Measurements from ENCODE around the gene SPG11.
A peak's percentile ranks its signal among the peaks of the same experiment; 100 is the strongest.
"Not testable (repeated sequence)": the region's sequence is repeated elsewhere in the genome, so short reads cannot be mapped to it uniquely, and the experiment has no call there.

SPG11 gene

GRCh38 chr15:44554934-44555723, 108.3 kb downstream of the SPG11 start:
- no peaks in the 10 kb centered on the region for H3K27me3 ChIP-seq (ENCODE audit: control insufficient read depth, insufficient read depth, low read length)
- no peaks in the 10 kb centered on the region for H3K4me1 ChIP-seq (ENCODE audit: control insufficient read depth, insufficient read depth, low read length)
- H3K36me3 ChIP-seq (ENCODE audit: control insufficient read depth, insufficient read depth, low read length), result peaks cover 88% of the 10 kb centered on the region
- no peak overlapping the region for H3K9ac ChIP-seq (ENCODE audit: low read depth, low read length)
- H3K4me3 ChIP-seq (ENCODE audit: low read depth, low read length), result no peak overlapping the region
- no peak overlapping the region for H3K27ac ChIP-seq (ENCODE audit: low read depth, low read length)
- no peaks in the 10 kb centered on the region for H3K9me3 ChIP-seq (ENCODE audit: control insufficient read depth, insufficient read depth, low read length)

DNA sequence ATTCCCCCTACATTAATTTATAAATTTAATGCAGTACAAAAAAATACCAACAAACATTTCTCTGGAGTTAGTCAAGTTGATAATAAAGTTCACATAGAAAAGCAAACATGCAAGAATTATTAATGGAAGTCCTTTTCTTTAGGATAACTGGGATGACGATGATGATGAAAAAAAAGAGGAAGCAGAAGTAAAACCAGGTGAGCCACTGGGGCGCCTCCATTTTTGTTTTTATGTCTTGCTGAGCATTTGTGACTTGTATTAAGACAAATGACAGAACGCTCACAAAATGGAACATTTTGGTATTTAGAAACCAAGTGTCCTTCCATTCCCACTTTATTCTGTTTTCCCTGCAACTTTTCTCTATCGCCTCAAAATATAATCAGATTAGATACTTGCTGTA, 112.7 kb downstream of the SPG11 start:
- Histone ChIP-seq H3K4me3 (ENCODE audit: low read depth, low read length) (no peak overlapping the region), H3K27me3 (ENCODE audit: control insufficient read depth, insufficient read depth, low read length) (no peaks in the 10 kb centered on the region), H3K36me3 (ENCODE audit: control insufficient read depth, insufficient read depth, low read length) (peaks cover 59% of the 10 kb centered on the region), H3K9me3 (ENCODE audit: control insufficient read depth, insufficient read depth, low read length) (no peaks in the 10 kb centered on the region), H3K4me1 (ENCODE audit: control insufficient read depth, insufficient read depth, low read length) (peaks cover 4% of the 10 kb centered on the region; the same call in 1 of the 2 replicates), H3K27ac (ENCODE audit: low read depth, low read length) (no peak overlapping the region), H3K9ac (ENCODE audit: low read depth, low read length) (no peak overlapping the region)

- H3K27ac ChIP-seq (ENCODE audit: low read depth, low read length), result no peak overlapping the region
- H3K9ac ChIP-seq (ENCODE audit: low read depth, low read length), result no peak overlapping the region
- peaks cover 55% of the 10 kb centered on the region for H3K36me3 ChIP-seq (ENCODE audit: control insufficient read depth, insufficient read depth, low read length)
- no peaks in the 10 kb centered on the region for H3K27me3 ChIP-seq (ENCODE audit: control insufficient read depth, insufficient read depth, low read length)
- H3K4me3 ChIP-seq (ENCODE audit: low read depth, low read length), result no peak overlapping the region
- peaks cover 8% of the 10 kb centered on the region; the same call in 1 of the 2 replicates for H3K4me1 ChIP-seq (ENCODE audit: control insufficient read depth, insufficient read depth, low read length)
- no peaks in the 10 kb centered on the region for H3K9me3 ChIP-seq (ENCODE audit: control insufficient read depth, insufficient read depth, low read length)
Measured at GRCh38 chr15:44550256-44550655, 113.2 kb downstream of the SPG11 start.

- not testable (repeated sequence) for H3K9me3 ChIP-seq (ENCODE audit: control insufficient read depth, insufficient read depth, low read length); H3K4me3 ChIP-seq (ENCODE audit: low read depth, low read length); H3K4me1 ChIP-seq (ENCODE audit: control insufficient read depth, insufficient read depth, low read length); H3K9ac ChIP-seq (ENCODE audit: low read depth, low read length); H3K27ac ChIP-seq (ENCODE audit: low read depth, low read length); H3K27me3 ChIP-seq (ENCODE audit: control insufficient read depth, insufficient read depth, low read length)
- H3K36me3 ChIP-seq (ENCODE audit: control insufficient read depth, insufficient read depth, low read length), result peaks cover 44% of the 10 kb centered on the region
Measured at GRCh38 chr15:44549152-44549551, 114.3 kb downstream of the SPG11 start.

- no peak overlapping the region for H3K4me3 ChIP-seq (ENCODE audit: low read depth, low read length)
- peaks cover 30% of the 10 kb centered on the region for H3K36me3 ChIP-seq (ENCODE audit: control insufficient read depth, insufficient read depth, low read length)
- peaks cover 8% of the 10 kb centered on the region; the same call in 1 of the 2 replicates for H3K4me1 ChIP-seq (ENCODE audit: control insufficient read depth, insufficient read depth, low read length)
- no peaks in the 10 kb centered on the region for H3K9me3 ChIP-seq (ENCODE audit: control insufficient read depth, insufficient read depth, low read length)
- no peaks in the 10 kb centered on the region for H3K27me3 ChIP-seq (ENCODE audit: control insufficient read depth, insufficient read depth, low read length)
- H3K27ac ChIP-seq (ENCODE audit: low read depth, low read length), result no peak overlapping the region
- H3K9ac ChIP-seq (ENCODE audit: low read depth, low read length), result no peak overlapping the region
Measured at GRCh38 chr15:44545913-44546802, 117.3 kb downstream of the SPG11 start.

DNA sequence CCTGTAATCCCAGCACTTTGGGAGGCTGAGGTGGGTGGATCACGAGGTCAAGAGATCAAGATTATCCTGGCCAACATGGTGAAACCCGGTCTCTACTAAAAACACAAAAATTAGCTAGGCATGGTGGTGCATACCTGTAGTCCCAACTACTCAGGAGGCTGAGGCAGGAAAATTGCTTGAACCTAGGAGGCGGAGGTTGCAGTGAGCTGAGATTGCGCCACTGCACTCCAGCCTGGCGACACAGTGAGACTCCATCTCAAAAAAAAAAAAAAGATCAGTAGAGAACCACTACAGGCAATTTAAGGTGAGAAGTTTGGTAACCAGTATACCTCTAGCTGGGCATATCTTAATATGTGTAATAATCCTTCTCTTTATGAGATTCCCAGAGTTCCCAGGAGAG, 118.7 kb downstream of the SPG11 start:
- H3K27ac ChIP-seq (ENCODE audit: low read depth, low read length); H3K4me3 ChIP-seq (ENCODE audit: low read depth, low read length); H3K4me1 ChIP-seq (ENCODE audit: control insufficient read depth, insufficient read depth, low read length); H3K9me3 ChIP-seq (ENCODE audit: control insufficient read depth, insufficient read depth, low read length); H3K27me3 ChIP-seq (ENCODE audit: control insufficient read depth, insufficient read depth, low read length); H3K9ac ChIP-seq (ENCODE audit: low read depth, low read length): not testable (repeated sequence)
- H3K36me3 ChIP-seq (ENCODE audit: control insufficient read depth, insufficient read depth, low read length), result peaks cover 35% of the 10 kb centered on the region

DNA sequence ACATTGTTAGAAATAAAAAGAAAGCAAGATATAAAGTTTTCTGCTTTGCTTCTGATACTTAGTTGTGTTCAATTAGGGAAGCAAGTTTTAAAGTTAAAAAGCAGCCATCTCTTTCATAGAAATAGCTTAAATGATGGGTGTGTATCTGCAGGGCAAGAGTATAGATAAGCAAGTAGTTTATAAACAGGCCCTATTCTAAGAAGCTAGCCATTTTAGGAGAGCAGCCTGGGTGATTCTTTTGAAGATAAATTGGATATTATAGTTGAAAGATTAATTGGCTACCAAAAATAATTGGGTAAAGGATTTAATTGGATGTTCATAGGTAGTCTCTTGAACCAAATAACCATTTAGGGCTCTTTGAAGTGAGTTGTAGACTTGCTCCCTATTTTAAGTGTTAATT, 120.9 kb downstream of the SPG11 start:
- no peaks in the 10 kb centered on the region for H3K9me3 ChIP-seq (ENCODE audit: control insufficient read depth, insufficient read depth, low read length)
- no peak overlapping the region for H3K4me3 ChIP-seq (ENCODE audit: low read depth, low read length)
- no peak overlapping the region for H3K27ac ChIP-seq (ENCODE audit: low read depth, low read length)
- peaks cover 16% of the 10 kb centered on the region for H3K4me1 ChIP-seq (ENCODE audit: control insufficient read depth, insufficient read depth, low read length)
- no peak overlapping the region for H3K9ac ChIP-seq (ENCODE audit: low read depth, low read length)
- H3K36me3 ChIP-seq (ENCODE audit: control insufficient read depth, insufficient read depth, low read length), result peaks cover 30% of the 10 kb centered on the region
- H3K27me3 ChIP-seq (ENCODE audit: control insufficient read depth, insufficient read depth, low read length), result no peaks in the 10 kb centered on the region

GRCh38 chr15:44541282-44541958, 122.0 kb downstream of the SPG11 start:
- H3K4me3 ChIP-seq (ENCODE audit: low read depth, low read length), result no peak overlapping the region
- no peaks in the 10 kb centered on the region for H3K9me3 ChIP-seq (ENCODE audit: control insufficient read depth, insufficient read depth, low read length)
- no peaks in the 10 kb centered on the region for H3K27me3 ChIP-seq (ENCODE audit: control insufficient read depth, insufficient read depth, low read length)
- H3K36me3 ChIP-seq (ENCODE audit: control insufficient read depth, insufficient read depth, low read length), result peaks cover 30% of the 10 kb centered on the region
- H3K4me1 ChIP-seq (ENCODE audit: control insufficient read depth, insufficient read depth, low read length), result peaks cover 16% of the 10 kb centered on the region
- H3K9ac ChIP-seq (ENCODE audit: low read depth, low read length), result no peak overlapping the region
- H3K27ac ChIP-seq (ENCODE audit: low read depth, low read length), result no peak overlapping the region

GRCh38 chr15:44537735-44538240, 125.7 kb downstream of the SPG11 start:
- H3K27me3 ChIP-seq (ENCODE audit: control insufficient read depth, insufficient read depth, low read length), result no peaks in the 10 kb centered on the region
- peak overlapping the region; percentile 89 for H3K9ac ChIP-seq (ENCODE audit: low read depth, low read length)
- peak overlapping the region; percentile 97 for H3K27ac ChIP-seq (ENCODE audit: low read depth, low read length)
- H3K4me1 ChIP-seq (ENCODE audit: control insufficient read depth, insufficient read depth, low read length), result peaks cover 8% of the 10 kb centered on the region
- H3K4me3 ChIP-seq (ENCODE audit: low read depth, low read length), result peak overlapping the region; percentile 83
- H3K36me3 ChIP-seq (ENCODE audit: control insufficient read depth, insufficient read depth, low read length), result peaks cover 36% of the 10 kb centered on the region
- H3K9me3 ChIP-seq (ENCODE audit: control insufficient read depth, insufficient read depth, low read length), result no peaks in the 10 kb centered on the region

GRCh38 chr15:44536962-44537734, 126.3 kb downstream of the SPG11 start, which contains the start of gene EIF3J:
Gene EIF3J, plus strand, starts transcription at chr15:44537147. Its CDS starts 48 bp downstream, at chr15:44537195.
- peaks cover 32% of the 10 kb centered on the region for H3K36me3 ChIP-seq (ENCODE audit: control insufficient read depth, insufficient read depth, low read length)
- H3K4me1 ChIP-seq (ENCODE audit: control insufficient read depth, insufficient read depth, low read length), result peaks cover 8% of the 10 kb centered on the region
- H3K9ac ChIP-seq (ENCODE audit: low read depth, low read length), result peak within 1 kb of the TSS; percentile 89
- no peaks in the 10 kb centered on the region for H3K9me3 ChIP-seq (ENCODE audit: control insufficient read depth, insufficient read depth, low read length)
- peak within 1 kb of the TSS; percentile 89 for H3K4me3 ChIP-seq (ENCODE audit: low read depth, low read length)
- H3K27ac ChIP-seq (ENCODE audit: low read depth, low read length), result peak within 1 kb of the TSS; percentile 99
- no peaks in the 10 kb centered on the region for H3K27me3 ChIP-seq (ENCODE audit: control insufficient read depth, insufficient read depth, low read length)

Measured in HUES48 (cell line).